Fibroblast of the aortic adventitia (primary cell): ENCODE data around the gene SLC35A4. TPM values are rescaled to one million over a fixed set of nuclear protein-coding genes. Genes with fewer than 3 reads are reported as not detected.

ENCODE experiments used
- DNase-seq: peaks from one replicate; pipeline ENCODE4 v3.0.0-alpha.2; 2010; ENCODE audit warnings: low read depth
- H3K4me3 ChIP-seq: 2 replicates; pipeline ENCODE4 v1.5.1; 2011; ENCODE audit warnings: low read depth, mild to moderate bottlenecking, control low read depth, low read length, moderate library complexity
- CTCF ChIP-seq: IDR thresholded peaks from 2 replicates; pipeline ENCODE4 v1.5.1; 2011; ENCODE audit warnings: mild to moderate bottlenecking, low read length, control low read depth, inconsistent platforms; ENCODE audit not compliant: insufficient read depth
- total RNA-seq: library from RNA; depleted of rRNA; stranded (reverse); fragments of >200 nt; gene quantifications from 2 replicates; pipeline ENCODE4 v1.2.3, GENCODE V29; 2012; ENCODE audit warnings: low replicate concordance

Gene SLC35A4
- total RNA-seq, 1 donor, result 28.0 TPM

DNA sequence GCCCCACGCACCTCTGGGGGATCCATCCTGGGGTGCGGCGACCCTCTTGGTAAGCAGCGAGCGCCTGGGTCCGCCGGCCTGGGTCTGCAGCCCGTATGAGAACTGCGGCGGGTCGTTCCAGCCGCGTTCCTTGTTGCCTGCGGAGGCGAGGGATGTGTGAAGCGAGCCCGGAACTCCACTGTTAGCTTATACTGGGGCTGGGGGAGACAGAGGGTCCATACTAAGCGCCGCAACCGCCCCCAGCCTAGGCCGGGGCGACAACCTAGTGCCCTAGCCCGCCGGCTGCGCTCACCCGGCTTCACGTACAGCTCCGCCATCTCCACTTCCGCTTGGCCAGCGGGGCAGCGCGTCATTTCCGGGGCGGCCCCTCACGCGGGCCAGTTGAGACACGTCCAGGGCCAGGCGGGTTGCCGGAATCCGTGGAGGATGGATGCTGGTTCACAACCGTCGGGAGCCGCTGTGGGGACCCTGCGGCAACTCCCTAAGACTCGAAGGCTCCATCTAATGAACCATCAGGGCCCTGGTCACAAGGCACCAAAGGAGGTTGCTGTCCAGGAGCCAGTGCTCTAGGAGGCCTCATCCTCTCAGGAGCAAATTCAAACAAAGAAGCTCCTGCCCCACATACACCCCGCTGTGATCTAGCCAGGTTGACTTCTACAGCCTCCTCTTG is 7.4 kb upstream of the SLC35A4 start, which contains the start of gene SRA1:
Gene SRA1, minus strand, starts transcription at position 338 of the 670 bp plus-strand sequence. Its CDS starts 21 bp downstream, at position 317.
- TF ChIP-seq CTCF, result peak; percentile 13
- peak within 1 kb of the TSS; percentile 84 for H3K4me3 ChIP-seq
- DNase-seq, result peak; percentile 88

- DNase-seq, result no peak
- H3K4me3 ChIP-seq, result no peak overlapping the region
- TF ChIP-seq CTCF, result no peak
These were observed 6.7 kb upstream of the SLC35A4 start for GRCh38 chr5:140557965-140558364.

DNA sequence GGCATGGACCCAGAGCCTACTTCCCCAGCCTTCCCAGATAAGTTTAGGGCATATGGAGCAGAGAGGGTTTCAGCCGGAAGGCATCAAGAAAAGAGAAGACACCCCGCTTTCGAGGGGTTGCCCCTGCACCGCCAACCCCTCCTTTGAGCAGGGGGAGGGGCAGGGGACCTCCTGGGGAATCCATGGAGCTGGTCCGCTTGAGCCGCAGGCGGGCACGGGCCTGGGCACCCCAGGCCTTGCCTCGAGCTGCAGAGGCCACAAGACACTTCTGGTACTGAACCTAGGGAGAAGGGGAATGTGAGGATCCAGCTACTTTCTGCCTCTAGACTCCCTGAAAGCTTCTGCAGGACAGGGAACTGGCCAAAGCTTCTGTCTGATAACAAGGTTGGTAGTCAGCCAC is 6.1 kb upstream of the SLC35A4 start:
- TF ChIP-seq CTCF, result no peak
- no peak for DNase-seq
- no peak overlapping the region for H3K4me3 ChIP-seq

DNA sequence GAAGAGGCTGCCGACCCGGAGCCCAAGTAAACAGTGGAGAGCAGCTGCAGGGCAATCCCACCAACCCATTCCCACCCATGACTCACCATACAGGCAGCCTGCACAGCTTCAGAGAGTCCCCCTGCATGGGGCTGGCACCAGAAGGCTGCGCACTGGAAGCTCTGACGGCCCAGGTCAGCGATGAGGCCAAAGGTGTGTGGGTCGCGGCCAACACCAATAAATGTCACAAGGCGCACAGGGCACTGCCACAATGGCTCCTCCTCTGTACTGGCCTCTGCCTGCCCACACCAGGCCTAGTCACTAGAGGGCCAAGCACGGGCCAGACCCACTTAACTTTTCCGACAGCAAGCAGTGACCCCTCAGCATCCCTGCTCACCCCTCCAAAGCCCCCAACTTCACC is 4.4 kb upstream of the SLC35A4 start:
- DNase-seq, result no peak
- no peak overlapping the region for H3K4me3 ChIP-seq
- no peak for TF ChIP-seq CTCF

- no peak overlapping the region for H3K4me3 ChIP-seq
- no peak for DNase-seq
- no peak for TF ChIP-seq CTCF
These were observed 2.7 kb upstream of the SLC35A4 start for GRCh38 chr5:140561753-140562523.

DNA sequence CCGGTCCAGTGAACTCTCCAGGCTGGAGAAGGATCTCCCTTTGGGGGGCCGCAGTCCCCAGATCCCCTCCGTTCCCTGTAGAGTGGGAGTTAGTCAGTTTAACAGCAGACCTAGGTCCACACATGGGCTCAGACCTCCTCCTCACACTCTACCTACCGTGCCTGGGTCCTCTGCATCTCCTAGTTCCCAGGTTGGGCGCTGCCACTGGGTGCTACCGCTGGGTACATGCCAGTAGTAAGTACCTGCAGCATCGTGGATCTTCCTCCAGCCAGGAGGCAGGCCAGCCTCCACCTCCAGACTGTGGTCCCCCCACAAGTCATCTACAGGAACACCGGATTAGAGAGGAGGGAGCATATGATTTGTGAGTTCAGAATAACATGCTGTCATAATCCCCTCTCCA is 1.0 kb upstream of the SLC35A4 start:
- peak overlapping the region; percentile 97 for H3K4me3 ChIP-seq
- TF ChIP-seq CTCF, result no peak
- DNase-seq, result no peak
